Epithelial cell of prostate (primary cell): Measurements from ENCODE around the gene ZBTB46.
A peak's percentile ranks its signal among the peaks of the same experiment; 100 is the strongest.

Source experiments
- DNase-seq: peaks from one replicate; pipeline ENCODE4 v3.0.0-alpha.2; 2011; ENCODE audit warnings: low read depth, low spot score
- H3K27ac ChIP-seq: fragments of 450-650 bp; 2 replicates; pipeline ENCODE4 v1.5.1; 2017; ENCODE audit warnings: mild to moderate bottlenecking

ZBTB46 gene

DNA sequence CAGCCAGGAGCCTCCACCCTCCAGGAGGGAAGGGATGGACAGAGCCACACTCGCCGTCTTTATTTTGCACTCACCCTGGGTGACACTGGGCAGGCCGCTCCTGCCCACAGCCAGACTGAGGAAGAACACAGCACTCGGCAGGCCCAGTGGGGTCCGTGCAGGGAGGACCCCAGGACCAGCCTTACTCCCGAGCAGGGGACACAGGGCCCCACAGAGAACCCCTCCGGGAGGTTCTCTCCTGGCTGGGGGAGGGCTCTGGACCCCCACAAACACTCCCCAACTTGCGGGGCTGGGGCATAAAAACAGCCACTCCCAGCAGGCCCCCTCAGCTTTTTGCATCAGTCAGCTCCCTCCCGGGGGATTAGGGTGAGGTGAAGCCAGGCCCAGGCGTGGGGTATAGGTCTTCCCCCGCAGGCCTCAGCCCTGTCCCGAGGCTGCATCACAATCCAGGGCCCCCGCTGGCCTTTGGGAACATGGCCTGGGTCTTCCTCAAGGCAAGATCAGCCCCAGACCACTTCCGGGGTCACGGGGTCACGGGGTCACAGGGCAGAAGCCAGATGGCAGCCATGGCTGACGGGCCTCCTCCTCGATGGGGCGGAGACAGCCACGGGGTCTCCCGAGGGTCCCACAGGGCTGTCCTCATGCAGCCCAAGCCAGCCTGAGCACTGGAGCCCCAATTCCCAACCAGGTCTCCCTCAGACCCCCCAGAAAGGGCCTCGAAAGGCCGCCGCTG, 131.4 kb downstream of the ZBTB46 start:
- DNase-seq: no peak
- peak overlapping the region; percentile 90 for H3K27ac ChIP-seq

- peak; percentile 52 for DNase-seq
- H3K27ac ChIP-seq: peak overlapping the region; percentile 90
Observed at GRCh38 chr20:63698739-63699465, 132.2 kb downstream of the ZBTB46 start.

DNA sequence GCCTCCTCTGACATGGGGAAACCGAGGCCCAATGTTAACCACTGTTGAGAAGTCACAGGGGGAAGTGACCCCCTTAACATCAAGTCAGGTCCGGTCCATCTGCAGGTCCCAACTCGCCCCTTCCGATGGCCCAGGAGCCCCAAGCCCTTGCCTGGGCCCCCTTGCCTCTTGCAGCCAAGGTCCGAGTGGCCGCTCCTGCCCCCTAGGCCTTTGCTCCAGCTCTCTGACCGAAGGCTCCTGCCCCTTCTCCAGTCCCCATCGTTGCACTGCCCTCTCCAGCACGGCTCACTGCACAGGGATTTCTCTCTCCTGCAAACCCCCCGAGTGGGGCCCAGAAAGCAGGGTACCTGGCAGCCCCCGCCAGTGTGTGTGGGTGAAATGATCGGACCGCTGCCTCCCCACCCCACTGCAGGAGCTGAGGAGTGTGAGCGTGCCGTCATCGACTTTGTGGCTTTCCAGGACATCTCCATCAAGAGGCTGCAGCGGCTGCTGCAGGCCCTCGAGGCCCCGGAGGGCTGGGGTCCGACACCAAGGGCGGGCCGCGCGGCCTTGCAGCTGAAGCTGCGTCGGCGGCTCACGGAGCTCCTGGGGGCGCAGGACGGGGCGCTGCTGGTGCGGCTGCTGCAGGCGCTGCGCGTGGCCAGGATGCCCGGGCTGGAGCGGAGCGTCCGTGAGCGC, 133.1 kb downstream of the ZBTB46 start:
- H3K27ac ChIP-seq: peak overlapping the region; percentile 90

GRCh38 chr20:63697357-63697867, 133.7 kb downstream of the ZBTB46 start:
- no peak for DNase-seq
- H3K27ac ChIP-seq: peak overlapping the region; percentile 90

More for the DNA sequence above, 133.1 kb downstream of the ZBTB46 start:
- no peak for DNase-seq

GRCh38 chr20:63696628-63697356, 134.3 kb downstream of the ZBTB46 start, which contains the start of gene TNFRSF6B:
Gene TNFRSF6B (plus strand): TSS chr20:63696652. CDS start chr20:63696768, 116 bp downstream.
- H3K27ac ChIP-seq: peak within 1 kb of the TSS; percentile 90
- no peak for DNase-seq

GRCh38 chr20:63696306-63696627, 134.8 kb downstream of the ZBTB46 start:
- DNase-seq: peak; percentile 22
- peak overlapping the region; percentile 90 for H3K27ac ChIP-seq

GRCh38 chr20:63695424-63696305, 135.4 kb downstream of the ZBTB46 start:
- DNase-seq: no peak
- H3K27ac ChIP-seq: peak overlapping the region; percentile 90

GRCh38 chr20:63694584-63695423, 136.3 kb downstream of the ZBTB46 start:
- peak overlapping the region; percentile 90 for H3K27ac ChIP-seq
- DNase-seq: no peak

GRCh38 chr20:63693733-63694583, 137.1 kb downstream of the ZBTB46 start:
- no peak overlapping the region for H3K27ac ChIP-seq
- no peak for DNase-seq
